CD4-positive, alpha-beta T cell treated with Interleukin-2 at 100 ng/mL for 4 hours (primary cell): ENCODE data around the gene ZC3H11A.
"Not testable (repeated sequence)": the region's sequence is repeated elsewhere in the genome, so short reads cannot be mapped to it uniquely, and the experiment has no call there.

Experiments used
- DNase-seq: peaks from one replicate; pipeline ENCODE4 v3.0.0-alpha.2; 2020; ENCODE audit warnings: low spot score

ZC3H11A gene

DNA sequence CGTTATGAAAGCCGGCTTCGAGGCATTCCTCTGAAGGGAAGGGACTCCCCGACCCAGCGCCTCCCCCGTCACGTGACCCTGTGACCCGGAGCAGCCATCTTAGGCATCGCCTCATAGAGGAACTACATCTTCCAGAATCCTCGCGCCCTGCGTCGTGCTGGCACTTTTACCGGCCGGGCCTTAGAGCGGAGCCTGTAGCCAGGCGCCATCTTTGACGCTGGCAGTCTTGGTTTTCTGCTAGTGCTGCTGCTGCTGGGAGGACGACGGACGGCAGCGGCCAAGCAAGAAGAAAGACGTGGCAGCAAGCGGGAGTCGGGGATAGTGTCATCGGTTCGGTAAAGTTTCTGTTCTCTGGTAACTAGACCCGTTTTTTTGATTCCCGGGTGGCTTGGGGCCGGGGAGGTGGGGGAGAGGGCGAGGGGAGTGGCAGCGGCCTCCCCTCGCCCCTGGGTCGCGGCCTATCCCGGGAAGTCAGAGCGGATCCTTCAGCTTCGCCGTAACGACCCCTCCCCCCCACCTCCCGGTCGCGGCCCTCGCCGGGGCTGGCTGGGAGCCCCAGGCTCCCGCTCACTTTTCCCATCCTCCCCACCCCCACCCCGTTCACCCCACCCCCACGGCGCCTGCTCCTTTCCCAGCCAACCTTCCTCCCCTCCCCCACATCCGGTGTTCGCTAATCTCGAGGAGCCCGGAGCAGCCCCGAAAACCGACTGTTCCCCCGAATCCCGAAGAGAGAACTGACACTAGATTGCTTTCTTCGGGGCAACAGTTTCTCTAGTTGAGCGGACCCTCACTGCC lies at the start of gene ZC3H11A, which contains the start of gene ZBED6:
ZC3H11A (plus strand) TSS at position 183 of the 795 bp plus-strand sequence. CDS start 21,448 bp downstream, outside the sequence.
ZBED6 (plus strand) TSS at position 183 of the 795 bp plus-strand sequence. CDS start 1,900 bp downstream, outside the sequence.
- peak; percentile 99 for DNase-seq

DNA sequence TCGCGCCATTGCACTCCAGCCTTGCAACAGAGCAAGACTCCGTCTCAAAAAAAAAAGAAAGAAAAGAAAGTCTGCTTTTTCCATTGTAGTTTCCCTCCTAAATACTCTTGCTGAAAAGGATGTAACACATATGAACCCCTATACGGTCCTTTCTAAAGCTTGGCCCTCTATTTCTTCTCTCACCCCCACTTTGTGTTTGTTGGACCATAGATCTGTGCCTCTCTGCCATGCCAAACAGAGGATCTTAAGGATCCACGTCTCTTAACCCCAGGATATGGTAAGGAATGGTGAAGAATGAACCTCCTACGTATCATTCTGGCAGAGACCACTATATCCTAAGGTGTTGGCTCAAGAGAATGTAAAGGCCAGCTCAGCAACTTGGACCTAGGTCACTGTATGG lies 49.1 kb upstream of the ZC3H11A start:
- DNase-seq = no peak

DNA sequence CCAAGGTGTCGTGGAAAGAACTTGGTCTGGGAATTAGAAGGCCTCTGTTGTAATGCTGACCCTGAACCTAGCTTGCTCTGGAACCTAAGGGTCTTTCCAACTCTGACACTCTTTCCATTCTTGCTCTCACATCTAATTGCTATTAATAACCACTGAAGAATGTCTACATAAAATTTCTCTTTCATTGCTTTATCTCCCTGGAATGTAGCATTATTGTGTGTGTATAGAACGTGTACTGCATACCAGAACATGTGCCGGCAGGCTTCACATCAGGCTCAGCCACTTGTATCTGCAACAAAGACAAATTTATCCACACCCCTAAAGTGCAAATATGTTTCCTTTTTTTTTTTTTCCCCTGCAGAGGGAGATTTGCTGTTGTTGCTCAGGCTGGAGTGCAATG lies 44.4 kb upstream of the ZC3H11A start:
- no peak for DNase-seq

DNA sequence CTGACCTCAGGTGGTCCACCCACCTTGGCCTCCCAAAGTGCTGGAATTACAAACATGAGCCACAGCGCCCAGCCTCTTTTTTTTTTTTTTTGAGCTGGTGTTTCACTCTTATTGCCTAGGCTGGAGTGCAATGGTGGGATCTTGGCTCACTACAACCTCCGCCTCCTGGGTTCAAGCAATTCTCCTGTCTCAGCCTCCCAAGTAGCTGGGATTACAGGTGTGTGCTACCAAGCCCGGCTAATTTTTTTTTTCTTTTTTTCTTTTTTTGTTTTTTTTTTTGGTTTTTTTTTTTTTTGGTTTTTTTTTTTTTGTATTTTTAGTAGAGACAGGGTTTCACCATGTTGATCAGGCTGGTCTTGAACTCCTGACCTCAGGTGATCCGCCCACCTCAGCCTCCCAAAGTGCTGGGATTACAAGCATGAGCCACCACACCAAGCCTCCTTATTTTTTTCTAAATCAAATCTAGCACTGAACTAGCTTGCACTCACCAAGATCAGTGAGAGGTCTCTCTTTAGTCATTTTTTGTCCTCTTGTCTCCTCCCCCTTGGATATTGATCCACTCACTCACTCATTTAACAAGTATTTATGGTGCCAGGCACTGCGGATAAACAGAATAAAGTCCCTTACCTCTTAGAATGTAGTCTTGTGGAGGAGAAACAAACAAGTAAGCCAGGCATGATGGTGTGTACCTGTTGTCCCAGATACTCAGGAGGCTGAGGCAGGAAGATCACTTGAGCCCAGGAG lies 43.6 kb upstream of the ZC3H11A start:
- DNase-seq = not testable (repeated sequence)

DNA sequence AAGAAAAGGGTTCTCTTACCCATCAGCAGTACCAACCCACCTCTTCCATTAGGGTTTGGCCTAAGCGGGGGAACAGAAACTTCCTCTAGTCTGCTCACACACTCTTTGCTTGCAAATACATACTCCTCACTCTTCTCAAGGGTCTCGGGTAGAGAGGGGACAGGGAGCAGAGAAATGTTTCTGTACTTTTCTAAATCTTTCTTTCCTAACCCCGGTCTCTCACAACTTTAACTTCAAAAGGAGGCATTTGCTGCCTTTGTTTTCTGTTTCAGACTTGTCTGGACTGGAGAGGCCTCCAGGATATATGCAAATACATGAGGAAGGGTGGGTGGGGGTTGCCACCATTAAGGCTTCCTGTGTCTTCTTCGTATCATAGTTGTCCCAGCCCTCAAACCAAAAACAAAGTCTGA lies 41.0 kb upstream of the ZC3H11A start:
- DNase-seq = peak; percentile 29

DNA sequence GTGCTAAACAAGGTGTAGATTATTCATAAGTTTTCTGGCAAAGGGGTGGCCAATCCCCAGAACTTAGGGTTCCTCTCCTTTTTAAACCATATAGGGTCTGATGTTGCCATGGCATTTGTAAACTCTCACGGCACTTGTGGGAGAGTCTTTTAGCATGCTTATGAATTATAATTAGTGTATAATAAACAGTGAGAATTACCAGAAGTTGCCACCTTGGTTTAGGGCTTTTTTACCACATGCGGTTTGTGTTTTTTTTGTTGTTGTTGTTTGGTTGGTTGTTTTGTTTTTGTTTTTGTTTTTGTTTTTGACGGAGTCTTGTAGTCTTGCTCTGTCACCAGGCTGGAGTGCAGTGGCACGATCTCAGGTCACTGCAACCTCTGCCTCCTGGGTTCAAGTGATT lies 39.4 kb upstream of the ZC3H11A start:
- DNase-seq = peak; percentile 51

DNA sequence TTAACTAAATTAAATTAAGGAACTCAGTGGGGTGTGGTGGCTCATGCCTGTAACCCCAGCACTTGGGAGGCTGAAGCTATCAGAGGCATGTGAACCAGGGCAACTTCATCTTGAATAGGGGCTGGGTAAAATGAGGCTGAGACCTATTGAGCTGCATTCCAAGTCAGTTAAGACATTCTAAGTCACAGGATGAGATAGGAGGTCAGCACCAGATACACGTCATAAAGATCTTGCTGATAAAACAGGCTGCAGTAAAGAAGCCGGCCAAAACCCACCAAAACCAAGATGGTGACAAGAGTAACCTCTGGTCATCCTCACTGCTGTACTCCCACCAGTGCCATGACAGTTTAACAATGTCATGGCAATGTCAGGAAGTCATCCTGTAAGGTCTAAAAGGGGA lies 36.7 kb upstream of the ZC3H11A start:
- not testable (repeated sequence) for DNase-seq

DNA sequence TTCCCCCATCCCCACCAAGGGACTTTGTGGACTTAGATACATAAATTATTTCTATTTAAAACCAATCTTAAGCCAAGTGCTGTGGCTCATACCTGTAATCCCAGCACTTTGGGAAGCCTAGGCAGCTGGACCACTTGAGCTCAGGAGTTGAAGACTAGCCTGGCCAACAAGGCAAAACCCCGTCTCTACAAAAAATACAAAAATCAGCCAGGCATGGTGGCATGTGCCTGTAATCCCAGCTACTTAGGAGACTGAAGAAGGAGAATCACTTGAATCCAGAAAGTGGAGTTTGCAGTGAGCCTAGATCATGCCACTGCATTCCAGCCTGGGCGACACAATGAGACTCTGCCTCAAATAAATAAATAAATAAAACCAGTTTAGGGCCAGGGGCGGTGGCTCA lies 34.9 kb upstream of the ZC3H11A start:
- DNase-seq = no peak

DNA sequence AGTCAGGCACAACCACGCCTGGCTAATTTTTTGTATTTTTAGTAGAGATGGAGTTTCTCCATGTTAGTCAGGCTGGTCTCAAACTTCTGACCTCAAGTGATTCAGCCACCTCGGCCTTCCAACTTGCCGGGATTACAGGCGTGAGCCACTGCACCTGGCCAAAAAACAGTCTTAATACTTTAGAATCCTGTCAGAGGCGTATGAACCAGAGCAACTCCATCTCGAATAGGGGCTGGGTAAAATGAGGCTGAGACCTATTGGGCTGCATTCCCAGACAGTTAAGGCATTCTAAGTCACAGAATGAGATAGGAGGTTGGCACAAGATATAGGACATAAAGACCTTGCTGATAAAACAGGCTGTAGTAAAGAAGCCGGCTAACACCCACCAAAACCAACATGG lies 33.5 kb upstream of the ZC3H11A start:
- not testable (repeated sequence) for DNase-seq

DNA sequence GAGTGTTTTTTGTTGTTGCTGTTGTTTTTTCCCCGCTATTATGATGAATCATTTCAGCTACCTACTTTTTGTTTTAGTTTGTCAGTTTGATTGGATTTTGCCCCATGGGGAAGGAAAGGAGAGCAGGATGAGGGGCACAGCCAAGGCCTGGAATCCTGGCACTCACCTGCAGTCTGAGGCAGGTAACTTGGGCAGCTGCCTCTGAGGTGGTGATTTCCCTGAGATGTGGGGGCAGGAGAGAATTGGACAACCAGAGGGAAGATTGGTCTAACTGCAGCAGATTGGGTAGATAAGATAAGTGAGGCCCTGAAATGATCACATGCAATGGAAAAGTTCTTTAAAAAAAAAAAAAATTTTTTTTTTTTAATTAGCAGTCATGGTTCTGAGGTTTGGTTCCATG lies 31.9 kb upstream of the ZC3H11A start:
- no peak for DNase-seq

DNA sequence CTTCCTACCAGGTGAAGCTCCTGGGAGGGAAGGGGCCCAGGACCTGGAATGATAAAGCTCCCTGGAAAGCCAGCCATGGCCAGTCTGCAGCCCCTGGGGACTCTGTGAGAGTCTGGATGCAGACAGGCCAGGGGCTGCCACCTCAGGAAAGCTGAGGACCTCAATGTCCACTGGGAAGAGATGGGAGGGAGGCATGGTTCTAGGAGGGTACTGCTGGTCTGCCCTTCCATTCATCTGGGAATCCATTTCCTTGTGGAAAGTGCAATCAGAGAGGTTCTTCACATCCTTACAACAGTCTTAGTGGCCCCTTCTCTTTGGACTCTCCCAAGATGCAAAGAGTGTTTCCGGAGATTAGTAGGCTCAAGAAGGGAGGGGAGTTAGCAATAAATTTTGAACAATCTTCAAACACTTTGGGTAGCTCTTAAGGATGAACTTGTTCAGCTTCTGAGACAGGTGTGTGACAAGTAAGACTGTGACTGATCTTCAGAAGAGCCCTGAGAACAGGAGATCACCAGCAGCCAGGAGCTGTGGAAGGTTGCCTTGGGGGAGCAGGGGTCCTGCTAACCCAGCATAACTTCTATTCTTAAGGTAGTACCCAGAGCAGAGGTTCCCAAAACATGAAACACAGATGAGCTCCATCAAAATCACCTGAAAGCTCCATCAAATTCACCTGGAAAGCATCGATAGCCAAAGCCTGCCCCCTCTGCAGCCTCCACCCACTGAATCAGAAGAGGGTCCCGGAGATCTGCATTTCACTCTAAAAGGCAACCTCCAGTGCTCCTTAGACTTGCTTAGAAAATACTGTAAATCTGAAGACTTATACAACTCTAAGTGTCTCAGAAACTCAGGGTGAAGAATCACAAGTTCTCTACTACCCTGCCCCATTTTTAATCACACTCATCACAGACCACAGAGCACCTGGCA lies 31.1 kb upstream of the ZC3H11A start:
- no peak for DNase-seq

DNA sequence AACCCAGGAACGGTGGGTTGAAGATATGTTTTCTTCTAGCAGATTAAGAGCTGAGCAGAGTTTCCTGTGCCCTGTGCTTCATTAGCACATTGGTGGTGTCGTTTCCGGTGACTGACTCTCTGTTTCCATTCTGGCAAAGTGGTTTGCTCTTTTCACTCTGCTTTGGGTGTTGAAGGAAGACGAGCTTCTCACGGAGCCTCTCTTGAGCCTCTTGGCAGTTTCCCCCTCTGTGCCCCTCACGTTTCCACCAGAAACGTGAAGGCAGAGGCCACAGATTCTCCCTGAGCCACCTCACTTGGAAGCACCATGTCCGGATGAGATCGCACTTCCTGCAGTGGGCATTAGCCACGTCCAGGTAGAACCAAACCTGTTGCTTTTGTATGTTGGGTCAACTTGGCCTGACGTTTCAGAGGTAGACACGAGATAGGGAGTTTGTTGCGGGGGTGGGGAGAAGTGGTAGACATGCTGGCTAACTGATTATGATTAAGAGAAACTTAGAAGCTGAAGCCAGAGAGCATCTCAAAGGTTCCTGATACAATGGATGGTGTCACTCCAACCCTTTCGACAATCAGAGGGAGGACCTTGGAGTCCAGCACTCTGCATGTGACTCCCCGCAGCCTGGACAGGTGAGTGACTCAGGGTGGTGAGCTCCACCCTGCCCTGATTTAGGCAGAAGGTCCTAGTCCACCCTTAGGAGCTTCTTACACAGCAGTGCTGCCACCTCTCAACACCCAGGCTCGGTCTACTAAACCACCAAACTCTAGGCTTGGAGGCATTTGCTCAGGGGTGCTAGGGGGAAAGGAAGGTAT lies 30.2 kb upstream of the ZC3H11A start, which contains the start of gene LAX1:
LAX1 (plus strand) TSS at position 155 of the 809 bp plus-strand sequence; CDS start at position 538, 383 bp downstream.
- DNase-seq = peak; percentile 89

DNA sequence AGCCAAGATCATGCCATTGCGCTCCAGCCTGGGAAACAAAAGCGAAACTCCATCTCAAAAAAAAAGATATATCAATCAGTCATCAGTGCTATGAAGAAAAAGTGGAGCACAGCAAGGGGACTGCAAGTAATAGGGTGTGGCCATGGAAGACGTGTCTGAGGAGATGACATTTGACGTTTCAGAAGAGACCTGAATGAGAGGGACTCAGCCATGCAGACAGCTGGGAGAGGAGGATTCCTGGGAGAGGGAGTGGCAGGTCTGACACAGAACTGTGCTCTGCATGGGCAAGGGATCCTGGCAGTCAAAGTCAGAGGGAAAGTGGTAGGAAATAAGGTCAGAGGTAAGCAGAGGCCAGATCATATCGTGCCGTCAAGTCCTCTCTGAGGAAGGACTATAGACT lies 27.2 kb upstream of the ZC3H11A start:
- DNase-seq = no peak

DNA sequence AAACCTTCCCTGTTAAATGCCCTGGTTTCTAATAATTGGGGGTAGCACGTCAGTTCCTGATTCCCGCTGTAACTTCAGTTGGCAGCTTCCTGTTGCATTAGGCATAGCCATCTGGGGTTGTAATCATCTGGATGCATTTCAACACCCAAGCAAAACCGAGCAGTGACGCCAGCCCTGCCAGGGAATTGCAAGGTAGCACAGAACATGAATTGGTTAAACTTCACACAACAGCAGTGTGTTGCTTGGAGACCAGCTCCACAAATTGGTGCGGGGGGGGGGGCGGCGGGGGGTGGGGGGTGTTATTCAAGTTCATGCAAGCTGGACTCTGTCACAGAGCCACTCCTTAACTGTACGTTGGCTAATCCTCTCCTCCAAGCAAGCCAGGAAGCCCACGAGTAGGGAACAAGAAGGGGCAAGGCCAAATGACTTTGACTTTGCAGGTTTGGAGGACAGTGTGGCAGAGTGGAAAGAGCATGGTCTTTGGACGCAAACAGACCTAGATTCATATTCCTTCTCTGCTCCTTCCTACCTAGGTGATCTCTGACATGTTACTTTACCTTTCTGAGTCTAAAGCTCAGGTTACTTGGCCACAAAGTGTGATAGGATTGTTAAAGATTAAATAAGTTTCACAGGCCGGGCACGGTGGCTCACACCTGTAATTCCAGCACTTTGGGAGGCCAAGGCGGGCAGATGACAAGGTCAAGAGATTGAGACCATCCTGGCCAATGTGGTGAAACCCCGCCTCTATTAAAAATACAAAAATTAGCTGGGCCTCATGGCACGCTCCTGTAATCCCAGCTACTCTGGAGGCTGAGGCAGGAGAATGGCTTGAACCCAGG lies 25.7 kb upstream of the ZC3H11A start:
- DNase-seq = no peak

DNA sequence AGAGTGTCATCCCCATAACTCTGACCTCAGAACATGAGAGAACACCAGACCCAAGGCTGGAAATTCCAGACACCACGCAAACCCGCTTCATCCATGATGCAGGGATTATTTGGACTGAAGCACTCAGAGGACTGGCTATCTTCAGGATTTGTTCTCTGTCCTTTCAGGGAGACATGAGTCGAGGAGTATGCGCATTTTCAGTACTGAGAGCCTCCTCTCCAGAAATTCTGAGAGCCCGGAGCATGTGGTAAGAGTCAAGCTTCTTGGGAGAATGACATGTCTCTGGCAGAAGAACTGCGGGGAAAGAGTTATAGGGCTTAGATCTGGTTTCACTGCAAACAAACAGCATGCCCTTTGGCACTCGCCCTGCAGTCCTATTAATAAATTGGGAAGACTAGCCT lies 23.5 kb upstream of the ZC3H11A start:
- DNase-seq = no peak

DNA sequence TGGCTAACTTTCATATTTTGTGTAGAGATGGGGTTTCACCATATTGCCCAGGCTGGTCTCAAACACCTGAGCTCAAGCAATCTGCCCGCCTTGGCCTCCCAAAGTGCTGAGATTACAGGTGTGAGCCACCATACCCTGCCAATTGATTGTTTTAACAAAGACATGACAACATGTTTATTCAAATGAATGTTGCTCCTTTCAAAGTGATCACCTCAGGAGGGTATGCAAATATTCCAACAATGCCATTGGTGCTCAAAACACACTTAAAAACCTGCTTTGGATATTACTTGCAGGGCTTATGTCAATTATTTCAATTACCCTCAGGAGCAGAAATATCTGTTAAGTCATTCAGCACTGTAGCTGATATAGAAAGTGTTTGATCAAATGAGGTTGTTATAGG lies 22.6 kb upstream of the ZC3H11A start:
- DNase-seq = no peak

DNA sequence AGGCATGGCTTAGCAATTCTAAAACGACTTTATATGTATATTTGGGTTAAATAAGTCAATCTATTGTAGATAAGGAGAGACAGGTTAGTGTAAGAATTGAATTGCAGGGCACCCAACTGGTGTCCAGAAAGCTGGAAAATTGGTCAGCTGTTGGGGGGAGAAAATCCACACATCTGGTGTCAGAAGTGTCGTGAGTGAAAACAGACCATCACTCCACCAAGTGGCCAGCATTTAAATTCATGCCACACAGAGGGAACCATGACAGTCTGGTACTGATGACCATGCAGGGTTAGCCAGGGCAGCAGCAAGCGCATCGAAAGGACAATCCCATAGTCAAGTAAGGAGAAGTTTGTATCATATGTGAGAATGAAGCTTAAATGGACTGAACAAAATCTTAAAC lies 18.8 kb upstream of the ZC3H11A start:
- no peak for DNase-seq

DNA sequence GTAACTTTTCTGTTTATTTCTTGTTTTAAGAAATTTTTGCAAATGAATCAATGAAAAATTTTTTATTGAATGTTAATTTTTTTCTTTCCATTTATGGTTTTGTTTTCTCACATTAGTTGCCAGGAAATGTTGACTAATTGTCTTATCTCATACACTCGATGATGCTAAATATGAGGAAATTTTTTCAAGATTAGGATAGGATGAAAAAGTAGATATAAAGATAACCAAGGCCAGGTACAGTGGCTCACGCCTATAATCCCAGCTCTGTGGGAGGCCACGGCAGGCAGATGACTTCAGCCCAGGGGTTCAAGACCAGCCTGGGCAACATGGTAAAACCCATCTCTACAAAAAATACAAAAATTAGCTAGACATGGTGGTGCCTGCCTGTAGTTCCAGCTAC lies 17.8 kb upstream of the ZC3H11A start:
- no peak for DNase-seq

DNA sequence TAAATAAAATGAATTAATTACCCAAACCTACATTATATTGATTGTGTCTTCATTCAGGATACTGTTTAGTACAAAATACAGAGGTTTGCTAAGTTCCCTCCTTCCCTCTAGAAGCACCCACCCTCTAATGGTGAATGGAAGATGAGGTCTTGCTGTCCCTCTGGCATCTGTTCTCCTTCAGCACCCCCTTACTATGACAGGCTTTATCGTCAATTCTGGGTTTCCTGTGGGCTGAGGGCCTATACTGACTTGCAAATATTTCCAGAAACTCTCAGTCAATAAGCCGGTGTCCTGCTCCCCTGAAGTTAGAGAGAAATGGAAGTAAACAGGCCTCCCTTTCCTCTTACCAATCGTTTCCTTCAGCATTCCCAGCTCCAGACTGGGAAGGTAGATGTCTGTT lies 17.3 kb upstream of the ZC3H11A start:
- DNase-seq = no peak

DNA sequence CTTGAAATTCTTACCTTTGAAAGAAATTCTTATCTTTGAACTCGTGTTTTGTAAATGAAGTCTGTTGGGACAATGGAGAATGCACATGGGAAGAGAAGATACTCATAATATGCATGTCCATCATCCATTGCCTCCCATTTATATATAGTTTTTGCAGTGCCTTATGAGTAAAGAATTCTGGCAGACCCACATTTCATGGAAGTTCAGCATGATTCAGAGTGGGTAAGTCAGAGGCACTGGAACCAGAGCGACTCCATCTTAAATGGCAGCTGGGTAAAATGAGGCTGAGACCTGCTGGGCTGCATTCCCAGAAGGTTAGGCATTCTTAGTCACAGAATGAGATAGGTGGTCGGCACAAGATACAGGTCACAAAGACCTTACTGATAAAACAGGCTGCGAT lies 16.6 kb upstream of the ZC3H11A start:
- no peak for DNase-seq
